Measurements from ENCODE around the gene DNMT3B.

Gene DNMT3B

GRCh38 chr20:32809907-32810306 lies 47.7 kb downstream of the DNMT3B start:
- no peak overlapping the region for H3K4me3 ChIP-seq (ENCODE audit: control insufficient read depth, low read depth, low read length)
- TF ChIP-seq, protein P1, sequence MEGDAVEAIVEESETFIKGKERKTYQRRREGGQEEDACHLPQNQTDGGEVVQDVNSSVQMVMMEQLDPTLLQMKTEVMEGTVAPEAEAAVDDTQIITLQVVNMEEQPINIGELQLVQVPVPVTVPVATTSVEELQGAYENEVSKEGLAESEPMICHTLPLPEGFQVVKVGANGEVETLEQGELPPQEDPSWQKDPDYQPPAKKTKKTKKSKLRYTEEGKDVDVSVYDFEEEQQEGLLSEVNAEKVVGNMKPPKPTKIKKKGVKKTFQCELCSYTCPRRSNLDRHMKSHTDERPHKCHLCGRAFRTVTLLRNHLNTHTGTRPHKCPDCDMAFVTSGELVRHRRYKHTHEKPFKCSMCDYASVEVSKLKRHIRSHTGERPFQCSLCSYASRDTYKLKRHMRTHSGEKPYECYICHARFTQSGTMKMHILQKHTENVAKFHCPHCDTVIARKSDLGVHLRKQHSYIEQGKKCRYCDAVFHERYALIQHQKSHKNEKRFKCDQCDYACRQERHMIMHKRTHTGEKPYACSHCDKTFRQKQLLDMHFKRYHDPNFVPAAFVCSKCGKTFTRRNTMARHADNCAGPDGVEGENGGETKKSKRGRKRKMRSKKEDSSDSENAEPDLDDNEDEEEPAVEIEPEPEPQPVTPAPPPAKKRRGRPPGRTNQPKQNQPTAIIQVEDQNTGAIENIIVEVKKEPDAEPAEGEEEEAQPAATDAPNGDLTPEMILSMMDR (IDR thresholded peaks at IDR 0.05; ENCODE audit: control insufficient read depth, insufficient read depth, low read depth, low read length, missing control alignments), result no peak

DNA sequence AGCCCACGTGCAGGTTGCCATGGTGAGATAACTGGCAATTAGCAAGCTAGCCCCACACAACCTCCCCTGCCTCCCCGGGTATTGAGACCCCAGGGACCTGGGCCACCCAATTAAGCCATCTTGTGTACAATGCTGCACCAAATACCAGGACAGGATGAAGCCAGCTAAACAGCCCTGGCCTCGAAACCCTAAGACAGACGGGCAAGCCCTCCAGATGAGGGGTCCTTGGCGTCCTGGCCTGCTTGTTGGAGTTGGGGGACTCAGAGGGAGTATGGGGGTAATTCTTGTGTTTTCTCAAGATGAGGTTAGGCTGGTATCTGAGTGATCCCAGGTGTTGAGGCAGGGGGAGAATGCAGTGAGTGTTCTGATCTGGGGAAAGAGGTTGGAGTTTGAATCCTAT lies 48.8 kb downstream of the DNMT3B start:
- H3K4me3 ChIP-seq (ENCODE audit: control insufficient read depth, low read depth, low read length), result no peak overlapping the region
- no peak for DNase-seq (ENCODE audit: low read depth)
- TF ChIP-seq, protein P1 (IDR thresholded peaks at IDR 0.05; ENCODE audit: control insufficient read depth, insufficient read depth, low read depth, low read length, missing control alignments), result no peak

More at GRCh38 chr20:32809907-32810306, 47.7 kb downstream of the DNMT3B start:
- DNase-seq (ENCODE audit: low read depth), result no peak

DNA sequence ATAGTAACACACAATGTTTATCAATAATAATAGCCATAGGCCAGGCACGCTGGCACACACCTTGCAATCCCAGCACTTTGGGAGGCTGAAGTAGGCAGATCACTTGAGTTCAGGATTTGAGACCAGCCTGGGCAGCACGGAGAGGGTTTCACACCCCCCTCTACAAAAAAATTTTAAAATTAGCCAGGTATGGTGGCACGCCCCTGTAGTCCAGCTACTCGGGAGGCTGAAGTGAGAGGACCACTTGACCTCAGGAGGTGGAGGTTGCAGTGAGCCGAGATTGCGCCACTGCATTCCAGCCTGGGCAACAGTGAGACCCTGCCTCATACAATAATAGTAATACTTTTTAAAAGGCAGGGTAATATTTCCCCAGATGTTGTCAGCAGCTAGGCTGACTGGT lies 49.7 kb downstream of the DNMT3B start:
- DNase-seq (ENCODE audit: low read depth), result no peak
- no peak overlapping the region for H3K4me3 ChIP-seq (ENCODE audit: control insufficient read depth, low read depth, low read length)
- TF ChIP-seq, protein P1 (IDR thresholded peaks at IDR 0.05; ENCODE audit: control insufficient read depth, insufficient read depth, low read depth, low read length, missing control alignments), result no peak

GRCh38 chr20:32819992-32820697 lies 58.0 kb downstream of the DNMT3B start:
- H3K4me3 ChIP-seq (ENCODE audit: control insufficient read depth, low read depth, low read length), result peak overlapping the region; percentile 94
- DNase-seq (ENCODE audit: low read depth), result no peak
- TF ChIP-seq, protein P1 (IDR thresholded peaks at IDR 0.05; ENCODE audit: control insufficient read depth, insufficient read depth, low read depth, low read length, missing control alignments), result peak; percentile 1

GRCh38 chr20:32820698-32821377 lies 58.7 kb downstream of the DNMT3B start:
- DNase-seq (ENCODE audit: low read depth), result no peak
- peak overlapping the region; percentile 94 for H3K4me3 ChIP-seq (ENCODE audit: control insufficient read depth, low read depth, low read length)
- TF ChIP-seq, protein P1 (IDR thresholded peaks at IDR 0.05; ENCODE audit: control insufficient read depth, insufficient read depth, low read depth, low read length, missing control alignments), result no peak

DNA sequence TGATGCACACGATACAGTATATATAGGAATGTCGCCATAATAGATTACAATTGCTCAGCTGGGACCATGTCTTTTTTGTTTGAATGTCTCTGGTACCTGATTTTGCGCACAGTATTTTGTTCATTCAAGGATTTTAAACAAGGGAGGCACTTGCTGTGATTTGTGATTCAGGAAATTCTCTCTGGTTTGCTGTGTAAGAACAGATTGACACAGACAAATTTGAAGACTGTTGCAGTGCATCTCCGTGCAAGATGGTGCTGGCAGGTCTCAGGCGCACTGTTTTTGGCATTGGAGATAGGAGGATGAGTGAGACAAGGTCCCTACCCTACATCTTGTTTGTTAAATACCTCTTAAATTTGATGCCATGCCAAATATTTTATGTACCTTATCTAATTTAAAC lies 60.0 kb downstream of the DNMT3B start:
- no peak overlapping the region for H3K4me3 ChIP-seq (ENCODE audit: control insufficient read depth, low read depth, low read length)
- no peak for DNase-seq (ENCODE audit: low read depth)
- TF ChIP-seq, protein P1 (IDR thresholded peaks at IDR 0.05; ENCODE audit: control insufficient read depth, insufficient read depth, low read depth, low read length, missing control alignments), result no peak
